ENCODE results near the gene PTK6. TPM values are rescaled to one million over a fixed set of nuclear protein-coding genes. Genes with fewer than 3 reads are reported as not detected.

PTK6 gene
- polyA plus RNA-seq, 2 of the 4 experiments (the other 2 are of a cell fraction): 1.2 to 2.0 TPM

DNA sequence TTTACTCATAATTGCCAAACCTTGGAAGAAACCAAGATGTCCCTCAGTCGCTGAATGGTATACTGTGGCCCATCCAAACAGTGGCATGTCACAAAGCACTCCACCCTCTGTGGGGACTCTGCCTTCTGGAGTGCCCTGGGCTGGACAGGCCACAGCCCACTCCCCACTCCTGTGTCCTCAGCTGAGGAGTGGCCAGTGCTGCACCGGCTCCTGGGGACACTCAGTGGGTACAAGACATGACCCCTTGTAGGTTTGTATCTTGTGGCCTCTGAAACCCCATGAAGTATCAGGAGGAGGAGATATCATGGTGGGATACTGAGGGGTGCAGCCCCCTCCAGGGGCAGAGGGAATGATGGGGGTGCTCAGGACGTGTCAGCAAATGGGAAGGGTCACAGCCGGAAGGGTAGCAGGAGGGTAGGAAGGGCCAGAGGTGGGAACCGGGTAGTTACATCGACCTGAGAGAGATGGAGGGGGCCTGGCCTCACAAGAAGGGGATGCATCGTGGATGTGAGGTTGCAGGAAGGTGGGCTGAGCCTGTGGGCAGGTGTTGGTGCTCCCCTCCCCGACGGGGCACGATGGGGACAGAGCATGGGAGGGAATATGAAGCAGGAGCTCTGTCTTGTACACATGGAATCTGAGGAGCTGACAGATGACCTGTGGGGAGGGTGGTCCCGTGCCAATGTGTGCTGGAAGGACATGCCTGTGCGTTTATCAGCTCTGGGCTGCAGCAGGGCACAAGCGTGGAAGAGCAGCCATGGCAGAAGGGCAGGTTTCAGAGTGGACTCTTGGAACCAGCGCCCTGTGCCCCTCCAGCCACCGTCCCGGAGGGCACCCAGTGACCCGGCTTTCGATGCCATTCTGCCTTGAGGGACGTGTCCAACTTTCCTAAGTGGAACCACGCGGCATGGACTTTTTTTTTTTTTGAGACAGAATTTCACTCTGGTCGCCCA, 48.7 kb upstream of the PTK6 start:
- TF ChIP-seq, protein P1, sequence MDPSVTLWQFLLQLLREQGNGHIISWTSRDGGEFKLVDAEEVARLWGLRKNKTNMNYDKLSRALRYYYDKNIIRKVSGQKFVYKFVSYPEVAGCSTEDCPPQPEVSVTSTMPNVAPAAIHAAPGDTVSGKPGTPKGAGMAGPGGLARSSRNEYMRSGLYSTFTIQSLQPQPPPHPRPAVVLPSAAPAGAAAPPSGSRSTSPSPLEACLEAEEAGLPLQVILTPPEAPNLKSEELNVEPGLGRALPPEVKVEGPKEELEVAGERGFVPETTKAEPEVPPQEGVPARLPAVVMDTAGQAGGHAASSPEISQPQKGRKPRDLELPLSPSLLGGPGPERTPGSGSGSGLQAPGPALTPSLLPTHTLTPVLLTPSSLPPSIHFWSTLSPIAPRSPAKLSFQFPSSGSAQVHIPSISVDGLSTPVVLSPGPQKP (IDR thresholded peaks at IDR 0.05; ENCODE audit: low read depth, low read length): no peak
- no peak for TF ChIP-seq ZC3H11A (IDR thresholded peaks at IDR 0.05)
- TF ChIP-seq HOXA7 (CRISPR knock-in tag; IDR thresholded peaks at IDR 0.05): no peak
- TF ChIP-seq NFE2L2 (conservative IDR thresholded peaks at IDR 0.05; ENCODE audit: low read length): no peak
- TF ChIP-seq RFX5 (IDR thresholded peaks at IDR 0.05): no peak
- no peak for TF ChIP-seq USF2 (IDR thresholded peaks at IDR 0.05)
- TF ChIP-seq FOXS1 (CRISPR knock-in tag; IDR thresholded peaks at IDR 0.05): no peak
- ATAC-seq (no peak), FAIRE-seq (no peak), DNase-seq (ENCODE audit: low read depth in 1 of 2, low spot score in 1 of 2) (no peak)
- H3K4me2 ChIP-seq: no peak overlapping the region
- ChIA-PET CTCF (interaction anchor here (0.5 to 1.3 kb wide), 3 partner anchors 48 to 295 kb away, joined by 3 to 5 read pairs (median 4); no protein-coding TSS in a partner anchor), POLR2A (no interaction called here)
- no peaks in the 10 kb centered on the region for H3K9me3 ChIP-seq
- WGBS (ENCODE audit: missing lambda C conversion rate): 72% methylated on average over 22 of the region's 22 CpGs
- H3K27ac ChIP-seq: no peak overlapping the region
- H3K4me3 ChIP-seq: no peak overlapping the region
- H3K4me1 ChIP-seq: no peaks in the 10 kb centered on the region

DNA sequence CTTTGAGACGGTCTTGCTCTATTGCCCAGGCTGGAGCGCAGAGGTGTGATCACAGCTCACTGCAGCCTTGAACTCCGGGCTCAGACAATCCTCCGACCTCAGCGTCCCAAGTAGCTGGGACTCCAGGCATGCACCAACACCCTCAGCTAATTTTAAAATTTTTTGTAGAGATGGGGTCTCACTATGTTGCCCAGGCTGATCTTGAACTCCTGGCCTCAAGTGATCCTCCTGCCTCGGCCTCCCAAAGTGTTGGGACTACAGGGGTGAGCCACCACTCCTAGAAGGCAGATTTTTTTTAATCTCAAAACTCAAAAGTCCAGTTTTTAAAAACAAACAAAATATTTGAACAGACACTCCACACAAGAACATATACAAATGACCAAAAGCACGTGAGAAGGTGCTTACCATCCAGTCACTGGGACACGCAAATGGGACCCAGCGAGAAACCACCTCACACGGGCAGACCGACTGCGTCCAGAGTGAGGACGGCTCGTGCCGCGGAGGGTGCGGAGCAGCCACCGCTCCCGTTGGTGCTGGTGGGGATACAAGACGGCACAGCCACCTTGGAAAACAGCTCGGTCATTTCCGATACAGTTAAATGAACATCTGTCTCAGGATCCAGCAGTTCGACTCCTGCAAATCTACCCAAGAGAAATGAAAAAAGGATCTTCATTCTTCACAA, 45.3 kb upstream of the PTK6 start:
- no peak for ATAC-seq
- H3K9me3 ChIP-seq: no peaks in the 10 kb centered on the region
- TF ChIP-seq HEYL (CRISPR knock-in tag; IDR thresholded peaks at IDR 0.05) (no peak), TP53 (CRISPR knock-in tag; IDR thresholded peaks at IDR 0.05) (no peak), HOXB13 (CRISPR knock-in tag; IDR thresholded peaks at IDR 0.05; ENCODE audit: low read depth) (no peak), HDAC2 (IDR thresholded peaks at IDR 0.05) (no peak), EHMT2 (IDR thresholded peaks at IDR 0.05; ENCODE audit: low read depth) (no peak), GATA3 (IDR thresholded peaks at IDR 0.05; ENCODE audit: borderline replicate concordance) (no peak), ZNF302 (CRISPR knock-in tag; IDR thresholded peaks at IDR 0.05) (no peak), HOXA7 (CRISPR knock-in tag; IDR thresholded peaks at IDR 0.05) (no peak), BHLHE40 (IDR thresholded peaks at IDR 0.05; ENCODE audit: low read depth, low read length) (no peak), POLR2A (IDR thresholded peaks at IDR 0.05; ENCODE audit: low read length) (no peak), TFCP2L1 (CRISPR knock-in tag; IDR thresholded peaks at IDR 0.05) (no peak), JUN (IDR thresholded peaks at IDR 0.05) (no peak), MAZ (IDR thresholded peaks at IDR 0.05; ENCODE audit: borderline replicate concordance, low read depth, low read length) (no peak), ZC3H11A (IDR thresholded peaks at IDR 0.05) (no peak), PHF8 (IDR thresholded peaks at IDR 0.05; ENCODE audit: borderline replicate concordance, low read depth) (no peak), POLR2AphosphoS2 (conservative IDR thresholded peaks at IDR 0.05; ENCODE audit: low read length) (no peak), HMGXB4 (CRISPR knock-in tag; IDR thresholded peaks at IDR 0.05; ENCODE audit: borderline replicate concordance) (no peak)
- TF ChIP-seq, protein P1 (IDR thresholded peaks at IDR 0.05; ENCODE audit: low read depth, low read length): no peak
- TF ChIP-seq, protein P2, sequence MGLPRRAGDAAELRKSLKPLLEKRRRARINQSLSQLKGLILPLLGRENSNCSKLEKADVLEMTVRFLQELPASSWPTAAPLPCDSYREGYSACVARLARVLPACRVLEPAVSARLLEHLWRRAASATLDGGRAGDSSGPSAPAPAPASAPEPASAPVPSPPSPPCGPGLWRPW (IDR thresholded peaks at IDR 0.05): no peak
- H3K4me2 ChIP-seq: no peak overlapping the region
- no peaks in the 10 kb centered on the region for H3K4me1 ChIP-seq
- no peak overlapping the region for H3K4me3 ChIP-seq
- ChIA-PET CTCF (interaction anchor here (1.3 to 2.2 kb wide), 3 partner anchors 12 to 392 kb away, joined by 3 to 8 read pairs (median 7); partner anchors contain the start of gene PTK6), POLR2A (interaction anchor here (0.8 kb wide), 1 partner anchor 54 kb away, joined by 3 read pairs; no protein-coding TSS in a partner anchor)
- H3K27ac ChIP-seq: no peak overlapping the region
- FAIRE-seq: no peak
- WGBS (ENCODE audit: missing lambda C conversion rate): 82% methylated on average over 23 of the region's 23 CpGs
- no peak for DNase-seq (ENCODE audit: low read depth in 1 of 2, low spot score in 1 of 2)

Measured in A549 (cell line).